ENCODE results near the gene UGT1A3. TPM values are rescaled to one million over a fixed set of nuclear protein-coding genes. Genes with fewer than 3 reads are reported as not detected.

The UGT1A3 gene
- total RNA-seq, 1 donor from 2014 or later: not detected

DNA sequence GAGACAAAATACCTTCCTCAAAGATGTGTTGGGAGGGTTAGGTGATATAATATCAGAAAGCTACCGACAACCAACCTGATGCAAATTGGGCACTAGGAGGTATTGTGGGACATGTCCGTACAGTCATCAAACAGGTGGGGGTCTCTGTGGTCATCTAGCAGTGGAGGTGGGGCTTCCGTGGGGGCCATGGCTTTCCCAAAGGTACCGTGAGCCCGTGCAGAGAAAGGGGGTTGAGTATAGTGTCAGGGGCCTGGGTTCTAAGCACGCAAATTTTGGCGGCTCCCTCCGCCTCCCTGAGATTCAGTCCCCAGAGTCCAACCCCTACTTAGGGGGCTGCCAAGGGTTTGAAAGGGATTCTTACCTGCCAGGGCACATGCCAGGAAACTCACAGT, 92.9 kb downstream of the UGT1A3 start:
- Mint-ChIP-seq H3K4me3 (ENCODE audit: unreplicated experiment) (no peak overlapping the region), H3K27me3 (ENCODE audit: unreplicated experiment) (peaks cover 4% of the 10 kb centered on the region), H3K4me1 (ENCODE audit: unreplicated experiment) (peaks cover 3% of the 10 kb centered on the region), H3K27ac (ENCODE audit: unreplicated experiment) (no peak overlapping the region), H3K9me3 (ENCODE audit: unreplicated experiment) (no peaks in the 10 kb centered on the region), H3K36me3 (ENCODE audit: low read depth, unreplicated experiment) (no peaks in the 10 kb centered on the region)
- TF ChIP-seq, protein P1, sequence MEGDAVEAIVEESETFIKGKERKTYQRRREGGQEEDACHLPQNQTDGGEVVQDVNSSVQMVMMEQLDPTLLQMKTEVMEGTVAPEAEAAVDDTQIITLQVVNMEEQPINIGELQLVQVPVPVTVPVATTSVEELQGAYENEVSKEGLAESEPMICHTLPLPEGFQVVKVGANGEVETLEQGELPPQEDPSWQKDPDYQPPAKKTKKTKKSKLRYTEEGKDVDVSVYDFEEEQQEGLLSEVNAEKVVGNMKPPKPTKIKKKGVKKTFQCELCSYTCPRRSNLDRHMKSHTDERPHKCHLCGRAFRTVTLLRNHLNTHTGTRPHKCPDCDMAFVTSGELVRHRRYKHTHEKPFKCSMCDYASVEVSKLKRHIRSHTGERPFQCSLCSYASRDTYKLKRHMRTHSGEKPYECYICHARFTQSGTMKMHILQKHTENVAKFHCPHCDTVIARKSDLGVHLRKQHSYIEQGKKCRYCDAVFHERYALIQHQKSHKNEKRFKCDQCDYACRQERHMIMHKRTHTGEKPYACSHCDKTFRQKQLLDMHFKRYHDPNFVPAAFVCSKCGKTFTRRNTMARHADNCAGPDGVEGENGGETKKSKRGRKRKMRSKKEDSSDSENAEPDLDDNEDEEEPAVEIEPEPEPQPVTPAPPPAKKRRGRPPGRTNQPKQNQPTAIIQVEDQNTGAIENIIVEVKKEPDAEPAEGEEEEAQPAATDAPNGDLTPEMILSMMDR (IDR thresholded peaks at IDR 0.05; ENCODE audit: unreplicated experiment): no peak
- no peak for DNase-seq (ENCODE audit: low spot score)

DNA sequence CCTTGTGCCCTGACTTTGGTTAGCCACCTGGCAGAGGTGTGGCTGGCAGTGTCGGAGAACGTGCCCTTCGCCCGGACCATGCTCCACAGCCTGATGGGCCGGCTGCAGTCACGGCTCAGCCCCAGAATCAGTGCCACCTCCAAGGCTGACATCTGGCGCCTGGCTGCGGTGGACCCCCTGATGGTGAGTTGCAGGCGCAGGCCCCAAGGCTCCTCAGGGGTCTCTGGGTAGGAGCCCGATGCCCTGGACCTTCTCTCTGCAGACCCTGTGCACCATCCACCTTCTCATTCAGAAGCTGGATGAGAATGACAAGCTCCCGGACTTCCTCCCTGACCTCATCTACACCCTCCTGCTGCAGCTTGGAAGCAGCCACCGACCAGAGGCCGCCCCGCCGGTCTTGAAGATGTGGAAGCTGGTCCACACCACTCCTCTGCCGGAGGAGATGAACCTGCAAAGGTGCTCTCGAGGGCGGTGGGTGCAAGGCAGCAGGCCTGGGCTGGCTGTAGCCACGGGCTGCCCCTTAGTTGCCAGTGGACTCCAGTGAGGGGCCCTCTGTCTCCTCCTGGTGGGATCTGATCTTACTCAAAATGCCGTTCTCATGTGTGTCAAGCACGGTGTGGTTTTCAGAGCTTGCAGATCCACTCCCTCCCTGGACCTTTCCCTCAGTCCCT, 93.4 kb downstream of the UGT1A3 start:
- Mint-ChIP-seq H3K36me3 (ENCODE audit: low read depth, unreplicated experiment) (no peaks in the 10 kb centered on the region), H3K4me3 (ENCODE audit: unreplicated experiment) (no peak overlapping the region), H3K9me3 (ENCODE audit: unreplicated experiment) (no peaks in the 10 kb centered on the region), H3K4me1 (ENCODE audit: unreplicated experiment) (peaks cover under 1% of the 10 kb centered on the region), H3K27ac (ENCODE audit: unreplicated experiment) (no peak overlapping the region), H3K27me3 (ENCODE audit: unreplicated experiment) (peaks cover 4% of the 10 kb centered on the region)
- no peak for DNase-seq (ENCODE audit: low spot score)
- TF ChIP-seq, protein P1 (IDR thresholded peaks at IDR 0.05; ENCODE audit: unreplicated experiment): no peak

Other genes starting within 250 kb of the UGT1A3 start
- 23.6 TPM for gene USP40, start 162.3 kb upstream of the UGT1A3 start, total RNA-seq (ENCODE audit: unreplicated experiment)
- gene UGT1A8, start 111.4 kb upstream of the UGT1A3 start, total RNA-seq (ENCODE audit: unreplicated experiment): not detected
- not detected for gene UGT1A10, start 92.6 kb upstream of the UGT1A3 start, total RNA-seq (ENCODE audit: unreplicated experiment)
- not detected for gene UGT1A9, start 57.1 kb upstream of the UGT1A3 start, total RNA-seq (ENCODE audit: unreplicated experiment)
- gene UGT1A7, start 47.1 kb upstream of the UGT1A3 start, total RNA-seq (ENCODE audit: unreplicated experiment): not detected
- not detected for gene UGT1A6, start 36.2 kb upstream of the UGT1A3 start, total RNA-seq (ENCODE audit: unreplicated experiment)
- not detected for gene UGT1A5, start 16.1 kb upstream of the UGT1A3 start, total RNA-seq (ENCODE audit: unreplicated experiment)
- not detected for gene UGT1A4, start 10.3 kb upstream of the UGT1A3 start, total RNA-seq (ENCODE audit: unreplicated experiment)
- not detected for gene UGT1A1, start 31.2 kb downstream of the UGT1A3 start, total RNA-seq (ENCODE audit: unreplicated experiment)
- gene MROH2A, start 49.3 kb downstream of the UGT1A3 start, total RNA-seq (ENCODE audit: unreplicated experiment): 0.31 TPM
- gene HJURP, start 125.5 kb downstream of the UGT1A3 start, total RNA-seq (ENCODE audit: unreplicated experiment): 11.4 TPM
- not detected for gene TRPM8, start 188.3 kb downstream of the UGT1A3 start, total RNA-seq (ENCODE audit: unreplicated experiment)

Data from endothelial cell (in vitro differentiated cells).